ENCODE measurements around the gene C9orf72.

GRCh38 chr9:27589462-27589861 is 16.2 kb upstream of the C9orf72 start:
- TF ChIP-seq CTCF (IDR thresholded peaks at IDR 0.05) (no peak), POLR2A (IDR thresholded peaks at IDR 0.05) (no peak)
